ENCODE results near the gene RTP1.
"Not testable (repeated sequence)": the region's sequence is repeated elsewhere in the genome, so short reads cannot be mapped to it uniquely, and the experiment has no call there.

RTP1 gene, protein sequence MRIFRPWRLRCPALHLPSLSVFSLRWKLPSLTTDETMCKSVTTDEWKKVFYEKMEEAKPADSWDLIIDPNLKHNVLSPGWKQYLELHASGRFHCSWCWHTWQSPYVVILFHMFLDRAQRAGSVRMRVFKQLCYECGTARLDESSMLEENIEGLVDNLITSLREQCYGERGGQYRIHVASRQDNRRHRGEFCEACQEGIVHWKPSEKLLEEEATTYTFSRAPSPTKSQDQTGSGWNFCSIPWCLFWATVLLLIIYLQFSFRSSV

DNA sequence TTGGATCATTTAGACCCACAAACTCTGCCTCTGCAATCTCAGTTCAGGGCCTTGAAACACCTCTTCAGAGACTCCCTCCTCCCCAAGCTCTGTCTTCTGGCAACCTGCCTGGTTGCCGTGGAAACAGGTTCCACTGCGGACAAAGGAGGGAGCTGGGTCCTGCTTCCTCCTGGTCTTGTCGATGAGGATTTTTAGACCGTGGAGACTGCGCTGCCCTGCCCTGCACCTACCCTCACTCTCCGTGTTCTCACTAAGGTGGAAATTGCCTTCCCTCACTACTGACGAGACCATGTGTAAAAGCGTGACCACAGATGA, at the start of gene RTP1:
Gene RTP1, plus strand, starts transcription at position 152 of the 315 bp plus-strand sequence. Its CDS starts 30 bp downstream, at position 182.
- DNase-seq, result no peak

DNA sequence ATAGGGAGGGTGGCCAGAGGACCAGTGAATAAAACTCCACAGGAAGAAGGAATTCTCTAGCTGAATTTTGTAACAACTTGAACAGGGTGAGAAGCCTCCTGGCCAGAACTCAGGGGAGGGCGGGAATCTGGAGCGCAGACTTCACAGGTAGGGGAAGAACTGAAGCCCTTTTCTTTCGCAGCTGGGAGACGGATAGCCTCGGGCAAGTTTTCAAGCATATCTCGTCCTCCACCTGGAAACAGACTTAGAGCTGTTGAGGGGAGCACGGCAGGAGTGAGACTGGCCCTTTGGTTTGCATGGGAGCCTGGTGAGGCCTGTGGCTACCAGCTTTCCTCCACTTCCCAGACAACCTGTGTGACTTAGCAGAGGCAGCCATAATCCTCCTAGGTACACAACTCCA, 47.1 kb upstream of the RTP1 start:
- DNase-seq, result no peak

DNA sequence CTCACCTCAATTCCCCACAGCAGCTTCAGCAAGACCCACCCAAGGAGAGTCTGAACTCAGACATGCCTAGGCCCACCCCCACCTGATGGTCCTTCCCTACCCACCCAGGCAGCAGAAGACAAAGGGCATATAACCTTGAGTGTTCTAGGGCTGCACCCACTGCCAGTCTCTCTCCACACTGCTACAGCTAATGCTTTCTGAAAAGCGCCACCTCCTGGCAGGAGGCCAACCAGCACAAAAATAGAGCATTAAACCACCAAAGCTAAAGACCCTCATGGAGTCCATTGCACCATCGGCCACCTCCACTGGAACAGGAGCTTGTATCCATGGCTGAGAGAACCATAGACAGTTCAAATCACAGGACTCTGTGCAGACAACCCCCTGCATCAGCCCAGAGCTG, 46.7 kb upstream of the RTP1 start:
- peak; percentile 60 to 75 for DNase-seq

DNA sequence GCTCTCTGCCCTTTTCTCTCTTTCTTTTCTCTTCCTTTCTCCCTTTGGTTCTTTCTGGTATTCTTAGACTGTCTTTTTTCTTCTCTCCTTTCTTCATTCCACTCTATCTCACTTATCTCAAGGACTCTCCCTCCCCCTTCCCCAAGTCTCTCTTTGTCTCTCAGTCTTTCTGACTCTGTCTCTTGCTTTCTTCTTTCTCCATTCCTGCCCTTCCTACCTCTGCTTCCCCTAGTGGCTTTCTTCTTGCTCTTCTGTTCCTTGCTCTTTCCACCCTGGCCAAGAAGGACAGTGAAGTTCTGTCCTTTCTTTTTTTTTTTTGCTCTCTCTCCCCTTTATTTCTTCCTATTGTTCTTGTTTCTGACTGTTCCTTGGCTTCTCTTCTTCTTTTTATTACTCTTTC, 35.7 kb upstream of the RTP1 start:
- DNase-seq, result no peak

DNA sequence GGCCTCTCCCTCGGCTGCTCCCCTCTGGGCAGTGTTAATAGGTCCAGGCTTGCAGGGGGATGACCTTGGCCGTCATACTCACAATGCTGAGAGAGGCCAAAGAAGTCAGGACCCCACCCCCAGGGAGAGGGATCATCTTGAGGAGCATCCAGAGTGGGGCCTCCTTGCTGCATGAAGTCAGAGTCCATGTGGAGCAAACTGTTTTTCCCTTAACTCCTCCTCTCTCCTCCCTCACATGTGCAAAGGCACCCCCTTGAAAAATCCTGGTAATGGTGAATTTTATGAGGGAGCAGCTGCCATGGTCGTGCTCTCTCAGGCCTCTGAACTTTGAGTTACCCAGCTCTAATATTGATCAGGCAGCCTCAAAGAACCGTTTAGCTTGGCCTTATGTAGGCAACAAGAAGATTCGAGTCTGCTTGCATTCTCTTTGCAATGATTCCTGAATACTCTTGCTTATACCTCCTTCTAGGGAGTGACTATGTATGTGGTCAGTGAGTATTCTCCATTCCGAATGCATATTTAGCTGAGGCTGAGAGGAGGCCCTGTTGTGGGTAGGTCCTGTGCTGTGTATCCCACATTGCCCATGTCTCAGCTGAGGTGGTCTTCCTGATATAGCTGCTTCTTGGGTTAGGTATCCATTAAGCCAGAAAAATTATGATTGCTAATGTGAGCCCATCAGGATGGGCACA, 34.9 kb upstream of the RTP1 start:
- no peak for DNase-seq

DNA sequence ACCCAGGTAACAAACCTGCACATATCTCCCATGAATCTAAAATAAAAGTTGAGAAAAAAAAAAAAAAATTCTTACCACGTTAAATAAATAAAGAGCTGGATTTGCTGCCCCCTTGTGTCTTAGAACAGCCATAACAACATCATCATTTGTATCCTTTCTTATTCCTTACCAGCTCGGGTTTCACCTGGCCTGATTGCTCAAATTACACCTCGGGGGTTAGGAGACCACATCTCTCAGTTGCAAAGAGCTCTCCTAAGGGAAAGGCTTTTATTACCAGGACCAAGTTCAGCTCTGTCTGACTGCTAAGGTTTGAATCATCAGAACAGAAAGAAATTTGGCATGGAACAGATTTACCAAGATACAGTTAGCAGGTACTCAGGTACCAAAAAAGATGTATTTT, 32.1 kb upstream of the RTP1 start:
- DNase-seq, result peak; percentile 46 to 78

DNA sequence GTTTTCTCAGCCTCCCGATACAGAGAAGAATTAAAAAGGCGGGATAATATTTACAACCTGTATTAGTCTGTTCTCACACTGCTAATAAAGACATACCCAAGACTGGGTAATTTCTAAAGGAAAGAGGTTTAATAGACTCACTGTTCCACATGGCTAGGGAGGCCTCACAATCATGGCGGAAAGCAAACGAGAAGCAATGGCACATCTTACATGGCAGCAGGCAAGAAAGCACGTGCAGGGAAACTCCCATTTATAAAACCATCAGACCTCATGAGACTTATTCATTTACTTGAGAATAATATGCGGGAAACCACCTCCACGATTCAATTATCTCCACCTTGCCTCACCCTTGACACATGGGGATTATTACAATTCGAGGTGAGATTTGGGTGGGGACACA, 30.5 kb upstream of the RTP1 start:
- DNase-seq, result no peak

DNA sequence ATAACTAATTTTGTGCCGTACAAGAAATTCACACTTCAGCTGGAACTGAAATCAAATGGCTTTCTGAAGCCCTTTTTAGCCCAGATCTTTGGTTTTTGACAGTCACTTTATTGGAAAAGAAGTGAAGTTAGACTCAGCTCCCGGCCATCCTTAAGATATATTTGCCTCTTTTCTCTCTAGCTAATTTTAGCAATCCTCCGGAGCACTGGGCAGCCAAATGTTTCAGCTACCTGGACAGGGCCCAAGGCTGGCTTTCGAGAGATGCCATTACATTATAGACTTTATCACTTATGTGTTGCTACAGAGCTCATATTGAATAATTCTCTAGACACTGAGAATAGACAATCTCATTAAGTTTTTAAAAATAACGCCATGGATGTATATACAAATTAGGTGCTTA, 29.5 kb upstream of the RTP1 start:
- no peak for DNase-seq

DNA sequence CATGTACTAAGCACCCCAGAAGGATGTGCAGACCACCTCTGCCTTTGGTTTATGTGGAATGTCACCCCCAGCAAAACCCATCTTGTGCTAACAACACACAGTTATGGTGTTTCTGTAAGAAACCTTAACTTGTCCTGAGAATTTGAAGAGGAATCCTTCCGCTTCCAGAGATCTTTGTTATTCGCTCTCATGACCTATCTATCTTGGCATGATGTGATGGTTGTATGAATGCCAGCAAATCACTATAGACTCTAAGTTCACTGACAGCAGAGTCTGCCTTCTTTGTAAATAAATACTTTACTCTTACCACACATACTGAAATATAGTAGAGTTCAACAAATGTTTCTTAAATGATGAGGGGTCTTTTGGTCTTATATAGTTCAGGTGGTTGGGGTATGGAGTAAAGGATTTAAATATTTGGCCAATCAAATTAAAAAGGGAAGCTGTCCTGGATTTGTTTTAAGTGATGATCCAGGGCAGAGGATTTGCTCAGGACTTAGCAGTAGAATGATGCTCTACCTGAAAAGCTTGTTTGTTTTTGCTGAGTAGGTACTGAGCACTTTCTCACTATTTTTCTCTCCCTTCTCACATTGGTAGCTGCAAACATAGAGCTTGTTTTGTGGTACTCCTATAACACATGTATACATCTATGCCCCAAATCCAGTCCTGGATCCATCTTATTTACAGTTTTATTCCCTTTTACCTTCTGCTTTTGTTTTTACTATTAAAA, 27.9 kb upstream of the RTP1 start:
- DNase-seq, result no peak

DNA sequence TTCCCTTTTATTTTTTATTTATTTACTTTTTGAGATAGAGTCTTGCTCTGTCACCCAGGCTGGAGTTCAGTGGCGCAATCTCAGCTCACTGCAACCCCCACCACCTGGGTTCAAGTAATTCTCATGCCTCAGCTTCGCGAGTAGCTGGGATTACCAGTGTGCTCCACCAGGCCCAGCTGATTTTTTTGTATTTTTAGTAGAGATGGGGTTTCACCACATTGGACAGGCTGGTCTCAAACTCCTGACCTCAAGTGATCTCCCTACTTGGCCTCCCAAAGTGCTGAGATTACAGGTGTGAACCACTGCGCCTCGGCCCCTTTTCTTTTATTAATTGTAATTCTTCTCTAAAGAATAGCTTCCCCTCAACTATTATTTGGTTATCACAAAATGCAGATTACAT, 26.4 kb upstream of the RTP1 start:
- DNase-seq, result not testable (repeated sequence)

DNA sequence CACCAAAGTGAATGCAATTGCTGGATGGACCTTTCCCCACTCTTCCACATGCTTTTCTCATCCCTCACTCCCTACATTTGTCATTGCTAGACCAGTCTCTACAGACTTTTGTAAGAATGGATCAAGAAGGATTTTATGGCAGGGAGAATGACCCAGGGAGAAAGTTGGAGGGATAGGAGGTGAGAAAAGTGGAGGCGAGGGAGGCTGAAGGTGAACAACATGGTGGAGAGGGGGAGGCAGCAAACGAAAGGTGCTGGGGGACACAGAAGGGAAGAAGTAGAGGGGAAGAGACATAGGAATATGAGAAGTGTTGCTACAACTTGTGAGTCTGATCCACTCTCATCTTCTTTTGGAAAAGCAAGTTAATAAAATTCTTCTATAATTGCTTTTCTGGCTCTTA, 24.4 kb upstream of the RTP1 start:
- DNase-seq, result no peak

DNA sequence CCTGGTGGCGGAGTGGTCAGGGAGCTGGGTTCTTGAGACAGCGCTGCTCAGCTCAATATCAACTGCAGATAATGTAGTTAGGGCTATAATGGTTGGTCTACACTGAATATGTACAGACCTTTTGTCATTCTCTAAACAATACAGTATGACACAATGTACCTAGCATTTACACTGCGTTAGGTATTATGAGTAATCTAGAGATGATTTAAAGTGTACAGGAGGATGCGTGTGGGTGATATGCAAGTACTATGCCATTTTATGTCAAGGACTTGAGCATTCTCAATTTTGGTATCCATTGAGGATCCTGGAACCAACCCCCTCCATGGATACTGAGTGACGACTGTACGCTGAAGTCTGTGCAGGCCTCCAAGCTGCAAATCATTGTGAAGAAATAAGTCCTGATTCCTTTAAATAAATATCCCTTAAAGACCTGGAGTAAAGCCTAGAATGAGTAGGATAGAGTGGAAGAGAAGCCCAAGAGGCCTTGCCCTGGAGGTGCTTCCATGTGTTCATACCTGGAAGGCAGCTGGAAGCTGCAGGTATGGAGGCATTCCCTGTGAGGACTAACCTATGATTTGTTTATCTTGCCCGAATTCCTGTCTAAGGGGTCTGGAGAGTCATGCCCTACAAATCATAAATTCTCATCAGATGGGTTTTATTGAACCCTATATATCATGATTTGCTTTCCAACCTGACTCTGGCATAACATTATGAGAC, 15.7 kb upstream of the RTP1 start:
- DNase-seq, result no peak

DNA sequence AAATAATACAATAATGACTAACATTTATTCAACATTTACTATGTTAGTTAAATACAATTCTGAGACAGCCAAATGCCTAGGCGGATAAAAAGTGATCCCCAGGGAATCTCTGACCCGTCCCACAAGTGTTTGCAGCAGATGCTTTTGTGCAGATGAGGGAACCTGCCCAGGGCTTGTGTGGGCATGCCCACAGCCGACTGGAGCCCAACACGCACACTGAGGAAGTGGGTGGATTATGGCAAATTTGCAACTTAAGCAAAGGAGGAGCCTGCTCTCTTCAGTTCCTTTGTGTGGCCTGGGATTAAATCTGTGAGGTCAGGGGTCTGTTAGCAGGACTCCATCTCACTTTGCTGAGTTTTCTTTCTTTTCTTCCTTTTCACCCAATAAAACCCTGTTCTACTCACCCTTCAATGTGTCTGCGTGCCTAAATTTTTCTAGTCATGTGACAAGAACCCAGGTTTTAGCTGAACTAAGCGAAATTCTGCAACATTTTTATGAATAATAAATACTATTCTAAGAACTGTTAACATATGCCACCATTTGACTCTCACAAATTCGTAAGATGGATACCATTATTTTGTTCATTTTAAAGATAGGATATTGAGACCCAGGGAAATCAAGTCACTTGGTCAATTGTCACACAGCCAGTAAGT, 13.9 kb upstream of the RTP1 start:
- DNase-seq, result no peak

DNA sequence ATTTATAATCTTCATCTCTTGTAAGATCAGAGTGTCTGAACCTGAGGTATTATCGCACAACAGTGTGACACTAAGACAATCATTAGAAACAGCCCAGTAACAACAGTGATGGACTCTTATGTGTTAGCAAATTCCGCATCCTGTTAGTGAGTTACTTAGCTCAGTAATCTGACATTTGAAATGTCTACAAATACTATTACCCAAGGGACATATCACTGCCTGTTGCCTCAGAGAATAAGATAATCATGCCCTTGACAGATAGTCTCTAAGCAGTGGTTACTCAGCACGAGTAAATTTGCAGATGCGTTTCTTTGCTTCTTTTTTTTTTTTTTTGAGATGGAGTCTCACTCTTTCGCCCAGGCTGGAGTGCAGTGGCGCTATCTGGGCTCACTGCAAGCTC, 13.4 kb upstream of the RTP1 start:
- no peak for DNase-seq

DNA sequence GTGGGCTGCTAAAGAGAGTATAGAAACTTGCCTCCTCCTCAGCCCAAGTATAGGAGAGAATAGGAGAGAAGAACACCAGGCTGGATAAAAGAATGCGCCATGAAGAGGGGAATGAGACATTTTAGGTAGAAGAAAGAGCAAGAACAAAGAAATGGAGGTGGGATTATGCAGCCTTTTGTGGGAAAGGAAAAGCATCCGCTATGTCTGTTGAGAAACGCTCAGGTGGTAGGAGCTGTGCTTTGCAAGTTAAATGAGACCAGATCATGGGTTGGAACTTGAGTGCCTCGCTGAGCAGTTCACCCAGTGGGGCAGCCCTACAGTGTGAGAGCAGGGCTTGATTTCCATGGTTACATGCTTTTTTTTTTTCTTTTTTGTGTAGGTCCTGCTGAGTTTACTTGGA, 11.5 kb upstream of the RTP1 start:
- DNase-seq, result no peak

DNA sequence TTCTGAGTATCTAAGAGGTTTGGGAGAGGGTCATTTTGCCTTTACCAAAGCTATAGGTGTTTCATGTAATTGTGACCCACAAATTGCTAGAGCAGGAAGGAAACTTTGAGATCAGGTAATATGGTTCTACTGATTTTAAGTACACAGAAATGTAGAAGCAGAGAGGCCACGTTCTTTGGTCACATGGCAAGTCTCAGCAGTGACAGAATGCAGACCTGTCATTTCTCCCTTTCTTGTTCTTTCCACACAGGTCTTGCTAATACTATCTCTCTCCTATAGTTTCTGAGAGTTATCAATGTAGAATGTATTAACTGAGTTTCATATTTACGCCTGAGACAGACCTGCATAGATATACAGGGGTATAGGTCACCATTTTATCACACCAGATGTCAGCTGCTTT, 10.9 kb upstream of the RTP1 start:
- DNase-seq, result no peak

DNA sequence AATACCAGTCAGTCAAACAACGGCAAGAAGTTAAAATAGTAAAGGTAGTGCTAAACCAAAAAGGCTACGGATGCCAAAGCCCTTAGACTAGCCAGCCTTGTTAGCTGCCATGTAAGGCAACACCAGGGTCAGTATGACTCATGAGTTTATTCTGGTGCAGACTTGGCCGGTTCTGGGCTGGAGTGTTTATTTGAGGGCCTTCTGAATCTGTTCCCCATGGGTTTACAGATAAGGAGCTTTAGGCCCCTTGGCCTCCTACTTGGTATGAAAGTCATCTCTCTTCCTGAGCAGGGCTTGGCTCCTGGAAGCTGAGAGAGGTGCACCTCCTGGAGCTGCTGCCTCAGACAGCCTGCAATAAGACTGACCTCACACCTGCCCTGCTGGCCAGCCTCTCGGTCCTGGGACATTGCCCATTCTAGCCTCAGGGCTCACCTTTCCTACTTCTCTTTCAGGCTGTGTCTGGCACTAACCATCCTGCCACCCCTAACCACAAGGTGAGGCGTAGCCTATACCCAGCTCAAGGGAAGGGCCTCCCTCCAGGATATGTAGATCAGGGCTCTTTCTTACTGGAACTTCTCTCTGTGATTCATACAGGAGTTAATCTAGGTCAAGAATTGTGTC, 10.4 kb upstream of the RTP1 start:
- no peak for DNase-seq

DNA sequence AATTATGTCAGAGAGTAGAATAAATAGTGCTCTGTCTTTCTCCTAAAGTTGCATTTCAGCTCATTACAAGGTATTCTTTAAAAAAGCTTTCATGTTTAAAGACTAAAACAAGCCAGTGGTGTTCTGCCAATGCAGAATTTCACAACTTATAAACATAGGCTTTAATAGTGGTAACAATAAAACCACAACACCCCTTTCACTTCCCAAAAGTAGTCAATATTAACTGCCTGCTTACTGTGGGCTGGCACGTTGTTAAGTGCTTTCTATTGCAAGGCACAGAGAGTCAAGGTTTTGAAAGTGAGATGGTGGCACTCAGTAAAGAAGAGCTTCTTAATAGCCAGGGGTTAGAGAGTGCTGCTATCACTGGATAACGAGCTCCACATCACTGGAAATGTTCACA, 8.4 kb upstream of the RTP1 start:
- no peak for DNase-seq

DNA sequence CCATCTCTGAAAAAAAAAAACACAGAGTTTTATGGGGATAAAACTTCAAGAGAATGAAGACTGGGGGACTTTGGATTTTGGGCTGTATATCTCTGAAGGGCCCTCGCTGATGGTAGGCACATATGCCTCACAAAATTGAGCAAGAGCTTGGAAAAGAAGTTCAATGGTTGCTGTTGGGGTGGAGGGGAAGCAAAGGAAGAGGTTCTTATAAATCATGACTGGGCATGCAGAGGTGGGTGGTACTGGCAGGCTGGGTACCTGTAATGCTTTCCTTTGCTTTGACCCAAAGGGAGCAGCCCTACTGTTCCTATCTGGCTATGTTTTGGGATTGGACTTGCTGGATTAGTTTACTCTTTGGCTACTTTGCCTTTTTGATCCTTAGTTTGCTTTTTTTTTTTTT, 6.0 kb upstream of the RTP1 start:
- DNase-seq, result no peak

DNA sequence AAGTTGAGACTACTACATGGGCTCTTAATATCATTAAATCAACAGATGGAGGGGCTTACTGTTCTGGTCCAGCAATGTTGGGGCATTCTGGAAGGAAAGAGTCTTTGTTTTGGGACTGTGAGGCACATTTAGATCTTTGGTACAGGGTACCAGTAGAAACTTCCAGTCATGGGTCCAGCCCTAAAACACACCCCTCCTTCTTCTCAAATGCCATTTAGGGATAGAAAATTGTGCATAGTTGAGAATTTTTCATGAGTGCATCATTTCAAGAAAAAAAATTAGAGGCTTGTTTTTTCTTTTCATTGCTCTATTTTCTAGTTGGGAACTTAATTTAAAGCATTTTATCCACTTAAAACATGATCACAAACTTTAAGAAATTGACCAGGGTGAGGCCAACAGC, 4.1 kb upstream of the RTP1 start:
- DNase-seq, result no peak

DNA sequence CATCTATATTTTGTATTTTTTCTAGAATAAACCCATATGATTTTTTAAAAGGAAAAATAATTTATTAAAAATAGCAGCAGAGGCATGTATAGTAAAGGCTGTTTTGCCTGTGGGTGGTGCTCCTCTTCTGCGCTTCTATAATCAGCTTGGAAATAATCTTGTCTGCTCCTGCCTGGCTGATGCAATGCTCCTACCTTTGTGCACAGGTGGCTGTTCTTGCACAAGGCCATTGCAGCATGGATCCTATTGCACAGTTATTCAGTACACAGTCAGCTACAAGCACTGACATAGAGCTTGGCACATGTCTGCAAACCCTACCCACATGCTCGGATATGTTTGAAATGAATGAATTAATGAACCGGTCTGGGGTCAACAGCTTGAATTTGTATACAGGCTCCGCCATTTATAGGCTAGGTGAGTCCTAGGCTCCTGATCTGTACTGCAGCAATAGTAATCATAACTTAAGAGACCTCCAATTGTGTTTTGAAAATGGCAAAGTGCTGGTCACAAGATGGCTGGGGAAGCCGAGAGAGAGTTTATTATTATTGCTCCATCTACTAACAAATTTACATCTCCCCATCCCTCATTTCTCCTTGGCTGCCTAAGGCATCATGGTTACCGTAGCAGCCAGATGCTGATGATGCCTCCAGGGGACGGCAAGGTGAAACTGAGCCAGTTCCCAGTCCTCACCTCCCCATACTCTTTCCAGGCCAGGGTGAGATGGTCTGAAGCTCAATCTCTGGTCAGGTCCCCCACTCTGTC, 532 bp upstream of the RTP1 start:
- DNase-seq, result no peak

DNA sequence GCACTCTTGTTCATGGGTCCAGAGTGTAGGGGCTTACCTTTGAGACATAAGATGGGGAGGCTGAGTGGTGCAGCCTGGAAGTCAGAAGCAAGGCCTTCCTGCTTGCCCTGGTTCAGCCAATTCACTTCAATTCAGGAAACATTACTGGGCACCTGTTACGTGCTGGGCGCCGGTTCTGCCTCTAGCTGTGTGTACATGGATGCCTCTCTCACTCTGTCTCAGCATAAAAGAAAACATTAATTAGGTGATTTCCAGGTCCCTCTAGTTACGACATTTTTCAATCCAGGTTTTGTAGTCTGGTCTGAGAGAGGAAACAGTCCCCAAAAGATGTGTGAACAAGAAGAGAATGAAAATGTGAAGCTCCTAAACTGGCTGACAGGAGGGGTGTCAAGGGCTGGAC, 1.2 kb downstream of the RTP1 start:
- no peak for DNase-seq
